Body of pancreas (tissue), 4 donors: ENCODE data around the gene MAP4K3. TPM values are rescaled to one million over a fixed set of nuclear protein-coding genes. Genes with fewer than 3 reads are reported as not detected.
"Not testable (repeated sequence)": the region's sequence is repeated elsewhere in the genome, so short reads cannot be mapped to it uniquely, and the experiment has no call there.

Source experiments
- ATAC-seq: fragments of 150-250 bp; one replicate; pipeline ENCODE4 v1.9.1; 2016
- DNase-seq, 4 donors: peaks; one replicate each; pipeline ENCODE4 v3.0.0-alpha.2; 2019
- H3K27ac ChIP-seq, 4 donors: fragments of 200-600 bp; sonication (generic); 1 replicate in 3 of 4; 2 replicates in 1 of 4; pipeline versions ENCODE4 v1.5.1 to v1.6.1; 2016 to 2019; ENCODE audit warnings: mild to moderate bottlenecking in 1 of 4, mixed read lengths in 1 of 4, moderate library complexity in 1 of 4
- H3K27me3 ChIP-seq, 2 donors: fragments of 200-600 bp; sonication (generic); one replicate each; pipeline ENCODE4 v1.6.0; 2016; ENCODE audit warnings: mild to moderate bottlenecking in 1 of 2
- H3K36me3 ChIP-seq, 2 donors: fragments of 200-600 bp; sonication (generic); replicated peaks in 1 of 2; 2 replicates each; pipeline ENCODE4 v1.5.1; 2016; ENCODE audit warnings: low read depth in 2 of 2; ENCODE audit not compliant: insufficient read depth in 1 of 2
- H3K4me1 ChIP-seq: fragments of 200-600 bp; sonication (generic); one replicate; pipeline ENCODE4 v1.6.0; 2016
- H3K4me3 ChIP-seq, 2 donors: fragments of 200-600 bp; sonication (generic); 1 replicate in 1 of 2; 2 replicates in 1 of 2; pipeline ENCODE4 v1.5.1; 2016 to 2019
- H3K9me3 ChIP-seq, 3 donors: fragments of 200-600 bp; sonication (generic); 1 replicate in 2 of 3; 2 replicates in 1 of 3; pipeline ENCODE4 v1.5.1; 2016
- POLR2A ChIP-seq, 3 donors: fragments of 450-650 bp; IDR thresholded peaks; one replicate each; pipeline ENCODE4 v1.6.1; 2016; ENCODE audit warnings: antibody characterized with exemption in 3 of 3, mild to moderate bottlenecking in 2 of 3
- WGBS, 2 donors: methylation state at CpG; one replicate each; pipeline ENCODE4 v1.1.5; 2017; 5-methylcytosine and 5-hydroxymethylcytosine counted together
- intact Hi-C: fragments of 100-400 bp; cut with DNase I; formaldehyde crosslinking; loops from one replicate; pipeline ENCODE4 v1.15.1; 2023
- total RNA-seq, 2 donors: library from RNA; depleted of rRNA; stranded (reverse); fragments of >200 nt; gene quantifications; one replicate each; pipeline ENCODE4 v1.1.0, GENCODE V29; 2016
- TF ChIP-seq, protein P1 (sequence below), 7 experiments: fragments of 450-650 bp in 4 of 7; fragments of 200-600 bp in 3 of 7; sonication (generic) in 3 of 7; IDR thresholded peaks; one replicate each; pipeline ENCODE4 v1.5.1; 2016 to 2019; ENCODE audit warnings: antibody characterized with exemption in 7 of 7

The MAP4K3 gene
- total RNA-seq, 2 donors from 2014 or later, result 50.6 to 54.4 TPM

DNA sequence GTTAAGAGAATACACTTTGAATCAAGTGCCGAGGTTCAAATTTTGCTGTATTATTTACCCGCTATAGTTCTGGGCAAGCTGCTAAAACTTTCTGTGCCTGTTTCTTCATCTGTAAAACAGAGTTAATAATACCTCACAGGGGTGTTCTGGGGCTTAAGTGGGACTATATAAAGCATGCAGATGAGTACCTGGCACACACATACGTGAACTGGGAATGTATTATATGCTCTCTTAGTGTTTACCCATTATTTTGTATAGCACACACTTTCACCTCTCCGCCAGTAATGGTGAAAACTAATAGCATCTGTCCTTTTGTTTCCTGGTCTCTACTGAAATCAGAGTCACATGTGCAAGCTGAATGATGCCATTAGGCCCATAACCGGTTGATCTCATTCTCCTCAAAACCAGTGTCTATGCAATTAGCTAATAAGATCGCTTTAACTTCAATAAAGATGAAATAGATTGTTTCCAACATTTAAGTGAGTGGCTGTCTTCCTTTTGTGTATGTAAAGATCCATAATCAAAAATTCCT lies 189.5 kb downstream of the MAP4K3 start:
- H3K27ac ChIP-seq, result no peak overlapping the region
- ATAC-seq (no peak), DNase-seq (no peak)
- 76 to 77% methylated on average over 6 of the region's 6 CpGs for WGBS, 2 donors
- no peaks in the 10 kb centered on the region for H3K4me1 ChIP-seq
- no peaks in the 10 kb centered on the region for H3K27me3 ChIP-seq
- TF ChIP-seq POLR2A (IDR thresholded peaks at IDR 0.05), result no peak
- TF ChIP-seq, protein P1, sequence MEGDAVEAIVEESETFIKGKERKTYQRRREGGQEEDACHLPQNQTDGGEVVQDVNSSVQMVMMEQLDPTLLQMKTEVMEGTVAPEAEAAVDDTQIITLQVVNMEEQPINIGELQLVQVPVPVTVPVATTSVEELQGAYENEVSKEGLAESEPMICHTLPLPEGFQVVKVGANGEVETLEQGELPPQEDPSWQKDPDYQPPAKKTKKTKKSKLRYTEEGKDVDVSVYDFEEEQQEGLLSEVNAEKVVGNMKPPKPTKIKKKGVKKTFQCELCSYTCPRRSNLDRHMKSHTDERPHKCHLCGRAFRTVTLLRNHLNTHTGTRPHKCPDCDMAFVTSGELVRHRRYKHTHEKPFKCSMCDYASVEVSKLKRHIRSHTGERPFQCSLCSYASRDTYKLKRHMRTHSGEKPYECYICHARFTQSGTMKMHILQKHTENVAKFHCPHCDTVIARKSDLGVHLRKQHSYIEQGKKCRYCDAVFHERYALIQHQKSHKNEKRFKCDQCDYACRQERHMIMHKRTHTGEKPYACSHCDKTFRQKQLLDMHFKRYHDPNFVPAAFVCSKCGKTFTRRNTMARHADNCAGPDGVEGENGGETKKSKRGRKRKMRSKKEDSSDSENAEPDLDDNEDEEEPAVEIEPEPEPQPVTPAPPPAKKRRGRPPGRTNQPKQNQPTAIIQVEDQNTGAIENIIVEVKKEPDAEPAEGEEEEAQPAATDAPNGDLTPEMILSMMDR (IDR thresholded peaks at IDR 0.05), result no peak
- no peaks in the 10 kb centered on the region for H3K9me3 ChIP-seq
- peaks cover 0 to 7% of the 10 kb centered on the region in 2 donors for H3K36me3 ChIP-seq
- intact Hi-C loops, result no loop called here
- no peak overlapping the region for H3K4me3 ChIP-seq

DNA sequence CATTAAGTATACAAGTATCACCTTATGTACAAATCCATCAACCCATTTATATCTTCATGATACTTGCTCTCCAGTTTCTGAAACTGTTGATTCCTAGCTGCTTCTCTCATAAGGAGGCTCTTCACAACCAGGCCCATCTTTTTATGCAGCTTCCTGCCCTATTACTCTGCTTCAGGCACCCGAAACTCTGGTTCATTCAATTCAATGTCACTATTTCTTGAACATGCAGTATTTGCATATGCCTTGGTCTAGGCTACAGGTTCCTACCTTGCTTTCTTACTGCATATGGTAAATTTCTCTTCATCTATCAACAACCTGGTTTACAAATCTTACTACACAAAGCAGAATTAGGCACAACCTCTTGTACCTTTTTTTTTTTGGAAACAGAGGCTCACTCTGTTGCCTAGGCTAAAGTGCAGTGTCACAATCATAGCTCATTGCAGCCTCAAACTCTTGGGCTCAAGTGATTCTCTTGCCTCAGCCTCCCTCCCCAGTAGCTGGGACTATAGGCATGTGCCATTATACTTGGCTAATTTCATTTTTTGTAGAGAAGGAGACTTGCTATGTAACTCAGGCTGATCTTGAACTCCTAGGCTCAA lies 190.6 kb downstream of the MAP4K3 start:
- H3K4me1 ChIP-seq, result no peaks in the 10 kb centered on the region
- no peak for TF ChIP-seq POLR2A (IDR thresholded peaks at IDR 0.05)
- TF ChIP-seq, protein P1 (IDR thresholded peaks at IDR 0.05), result no peak
- H3K9me3 ChIP-seq, result no peaks in the 10 kb centered on the region
- intact Hi-C loops, result no loop called here
- DNase-seq (no peak), ATAC-seq (no peak)
- WGBS, 2 donors, result 73 to 93% methylated on average over 1 of the region's 1 CpG
- no peaks in the 10 kb centered on the region for H3K27me3 ChIP-seq
- no peak overlapping the region for H3K27ac ChIP-seq
- peaks cover 0 to 5% of the 10 kb centered on the region in 2 donors for H3K36me3 ChIP-seq
- no peak overlapping the region for H3K4me3 ChIP-seq

DNA sequence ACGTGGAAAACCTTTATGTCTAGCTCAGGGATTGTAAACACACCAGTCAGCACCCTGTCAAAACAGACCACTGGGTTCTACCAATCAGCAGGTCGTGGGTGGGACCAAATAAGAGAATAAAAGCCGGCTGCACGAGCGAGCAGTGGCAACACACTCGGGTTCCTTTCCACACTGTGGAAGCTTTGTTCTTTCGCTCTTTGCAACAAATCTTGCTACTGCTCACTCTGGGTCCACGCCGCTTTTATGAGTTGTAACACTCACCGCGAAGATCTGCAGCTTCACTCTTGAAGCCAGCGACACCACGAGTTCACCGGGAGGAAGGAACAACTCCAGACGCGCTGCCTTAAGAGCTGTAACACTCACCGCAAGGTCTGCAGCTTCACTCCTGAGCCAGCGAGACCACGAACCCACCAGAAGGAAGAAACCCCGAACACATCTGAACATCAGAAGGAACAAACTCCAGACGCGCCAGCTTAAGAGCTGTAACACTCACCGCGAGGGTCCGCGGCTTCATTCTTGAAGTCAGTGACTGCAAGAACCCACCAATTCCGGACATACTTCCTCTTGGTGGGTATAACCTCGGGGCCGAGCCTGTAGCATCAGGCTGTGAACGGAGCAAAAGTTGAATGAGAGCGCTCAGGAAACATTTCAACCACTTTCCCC lies 192.0 kb downstream of the MAP4K3 start:
- TF ChIP-seq POLR2A (IDR thresholded peaks at IDR 0.05), result peak in 1 of 3 donors; percentile 50
- H3K36me3 ChIP-seq, H3K27ac ChIP-seq, intact Hi-C loops, H3K9me3 ChIP-seq, H3K4me3 ChIP-seq, DNase-seq, ATAC-seq, H3K4me1 ChIP-seq, H3K27me3 ChIP-seq: not testable (repeated sequence)
- WGBS, 2 donors, result 81 to 86% methylated on average over 31 of the region's 31 CpGs

DNA sequence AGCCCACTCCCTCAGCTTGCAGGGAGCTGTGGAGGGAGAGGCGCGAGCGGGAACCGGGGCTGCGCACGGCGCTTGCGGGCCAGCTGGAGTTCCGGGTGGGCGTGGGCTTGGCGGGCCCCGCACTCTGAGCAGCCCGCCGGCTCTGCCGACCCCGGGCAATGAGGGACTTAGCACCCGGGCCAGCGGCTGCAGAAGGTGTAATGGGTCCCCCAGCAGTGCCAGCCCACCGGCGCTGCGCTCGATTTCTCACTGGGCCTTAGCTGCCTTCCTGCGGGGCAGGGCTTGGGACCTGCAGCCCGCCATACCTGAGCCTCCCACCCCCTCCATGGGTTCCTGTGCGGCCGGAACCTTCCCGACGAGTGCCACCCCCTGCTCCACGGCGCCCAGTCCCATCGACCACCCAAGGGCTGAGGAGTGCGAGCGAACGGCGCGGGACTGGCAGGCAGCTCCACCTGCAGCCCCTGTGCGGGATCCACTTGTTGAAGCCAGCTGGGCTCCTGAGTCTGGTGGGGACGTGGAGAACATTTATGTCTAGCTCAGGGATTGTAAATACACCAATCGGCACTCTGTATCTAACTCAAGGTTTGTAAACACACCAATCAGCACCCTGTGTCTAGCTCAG lies 192.7 kb downstream of the MAP4K3 start:
- intact Hi-C loops, H3K36me3 ChIP-seq, DNase-seq, H3K27me3 ChIP-seq, H3K4me1 ChIP-seq, H3K9me3 ChIP-seq, H3K4me3 ChIP-seq, ATAC-seq, H3K27ac ChIP-seq: not testable (repeated sequence)
- 88 to 93% methylated on average over 6 to 28 of the region's 39 CpGs for WGBS, 2 donors

DNA sequence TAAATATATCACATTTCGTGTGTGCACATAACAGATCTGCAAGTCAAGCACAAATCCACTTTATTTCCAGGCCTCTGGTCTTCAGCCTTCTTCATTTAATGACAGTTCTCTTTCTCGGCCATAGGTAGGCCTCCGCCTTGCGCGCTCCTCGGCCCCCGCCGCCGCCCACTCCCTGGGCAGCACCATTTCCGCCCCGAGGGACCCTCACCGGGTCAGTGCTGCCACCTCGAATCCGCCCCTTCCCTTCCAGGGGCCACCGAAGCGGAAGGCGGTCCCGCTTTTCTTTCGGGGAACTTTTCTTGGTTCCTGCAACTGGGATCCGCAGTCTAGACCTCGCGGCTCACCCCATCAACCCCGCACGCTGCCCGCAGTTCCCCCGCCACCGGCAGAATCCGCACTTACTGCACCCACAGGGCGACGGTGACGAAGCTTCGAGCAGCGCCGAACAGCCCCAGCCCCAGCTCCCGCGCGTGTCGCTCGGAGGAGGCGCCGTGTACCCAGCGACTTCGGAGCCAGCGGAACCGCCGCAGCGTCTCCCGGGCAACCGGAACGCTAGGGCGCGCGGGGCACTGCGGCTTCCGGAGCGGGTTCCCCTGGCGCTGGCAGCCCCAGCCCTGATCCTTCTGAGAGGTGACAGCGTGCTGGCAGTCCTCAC lies 193.5 kb downstream of the MAP4K3 start, which contains the start of gene CDKL4:
CDKL4 (minus strand) TSS at position 502 of the 655 bp plus-strand sequence.
- 58 to 70% methylated on average over 37 to 50 of the region's 58 CpGs for WGBS, 2 donors
- Histone ChIP-seq H3K4me3 (no peak within 1 kb of the TSS), H3K27me3 (no peaks in the 10 kb centered on the region), H3K27ac (no peak within 1 kb of the TSS), H3K36me3 (no peaks in the 10 kb centered on the region), H3K4me1 (no peaks in the 10 kb centered on the region), H3K9me3 (no peaks in the 10 kb centered on the region)
- intact Hi-C loops, result no loop called here
- DNase-seq (peak in 1 of 4 donors; percentile 30), ATAC-seq (peak; percentile 45)
- no peak for TF ChIP-seq POLR2A (IDR thresholded peaks at IDR 0.05)
- TF ChIP-seq, protein P1 (IDR thresholded peaks at IDR 0.05), result no peak
